ENCODE data around the gene SMC3.

SMC3 gene

GRCh38 chr10:110646417-110647135 is 79.1 kb downstream of the SMC3 start:
- no peak for DNase-seq (ENCODE audit: low read depth in 2 of 2)

DNA sequence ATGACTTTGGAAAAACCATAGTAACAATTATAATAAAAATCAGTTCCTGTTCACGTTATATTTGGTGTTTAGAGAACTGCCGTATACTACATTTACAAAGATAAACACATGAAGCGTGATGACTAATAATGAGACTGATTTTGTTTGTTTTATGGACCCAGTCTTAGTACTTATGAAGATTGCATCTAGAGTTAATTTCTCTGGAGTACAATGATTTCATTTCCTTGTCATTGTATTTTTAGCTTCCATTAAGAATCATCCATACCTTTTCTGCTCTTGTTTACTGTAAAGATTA is 79.6 kb downstream of the SMC3 start:
- DNase-seq (ENCODE audit: low read depth in 2 of 2), result no peak

DNA sequence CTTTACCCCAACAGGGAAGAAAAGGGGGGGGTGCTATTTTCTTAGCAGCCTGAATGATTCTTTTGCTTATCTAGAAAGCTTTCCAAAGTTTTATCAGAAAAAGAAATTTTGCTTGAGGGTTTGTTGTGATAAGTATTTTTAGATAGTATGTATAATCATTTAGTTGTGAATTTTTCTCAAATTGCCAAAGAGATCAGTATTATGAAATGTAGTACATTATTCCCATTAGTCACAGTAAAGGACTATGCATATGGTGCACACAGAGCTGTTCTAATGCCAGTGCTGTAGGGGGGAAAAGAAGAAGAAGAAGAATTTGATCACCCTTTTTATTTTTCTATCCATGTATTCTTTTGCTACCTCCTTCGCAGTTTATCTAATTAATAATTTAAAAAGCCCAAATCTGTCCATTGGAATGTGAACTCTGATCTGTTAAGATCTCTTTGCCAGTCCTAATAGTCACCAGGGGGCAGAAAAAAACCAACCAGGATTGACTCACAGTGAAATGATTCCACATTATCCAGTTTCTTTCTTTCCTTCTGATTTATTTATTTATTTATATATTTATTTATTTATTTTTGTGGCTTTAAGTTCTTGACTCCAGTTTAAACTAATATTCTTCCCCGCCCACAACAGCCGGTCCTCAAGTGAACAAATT is 81.3 kb downstream of the SMC3 start:
- DNase-seq (ENCODE audit: low read depth in 2 of 2), result no peak

GRCh38 chr10:110649347-110650264 is 82.1 kb downstream of the SMC3 start:
- DNase-seq (ENCODE audit: low read depth in 2 of 2), result no peak

GRCh38 chr10:110650265-110650668 is 82.8 kb downstream of the SMC3 start:
- no peak for DNase-seq (ENCODE audit: low read depth in 2 of 2)

DNA sequence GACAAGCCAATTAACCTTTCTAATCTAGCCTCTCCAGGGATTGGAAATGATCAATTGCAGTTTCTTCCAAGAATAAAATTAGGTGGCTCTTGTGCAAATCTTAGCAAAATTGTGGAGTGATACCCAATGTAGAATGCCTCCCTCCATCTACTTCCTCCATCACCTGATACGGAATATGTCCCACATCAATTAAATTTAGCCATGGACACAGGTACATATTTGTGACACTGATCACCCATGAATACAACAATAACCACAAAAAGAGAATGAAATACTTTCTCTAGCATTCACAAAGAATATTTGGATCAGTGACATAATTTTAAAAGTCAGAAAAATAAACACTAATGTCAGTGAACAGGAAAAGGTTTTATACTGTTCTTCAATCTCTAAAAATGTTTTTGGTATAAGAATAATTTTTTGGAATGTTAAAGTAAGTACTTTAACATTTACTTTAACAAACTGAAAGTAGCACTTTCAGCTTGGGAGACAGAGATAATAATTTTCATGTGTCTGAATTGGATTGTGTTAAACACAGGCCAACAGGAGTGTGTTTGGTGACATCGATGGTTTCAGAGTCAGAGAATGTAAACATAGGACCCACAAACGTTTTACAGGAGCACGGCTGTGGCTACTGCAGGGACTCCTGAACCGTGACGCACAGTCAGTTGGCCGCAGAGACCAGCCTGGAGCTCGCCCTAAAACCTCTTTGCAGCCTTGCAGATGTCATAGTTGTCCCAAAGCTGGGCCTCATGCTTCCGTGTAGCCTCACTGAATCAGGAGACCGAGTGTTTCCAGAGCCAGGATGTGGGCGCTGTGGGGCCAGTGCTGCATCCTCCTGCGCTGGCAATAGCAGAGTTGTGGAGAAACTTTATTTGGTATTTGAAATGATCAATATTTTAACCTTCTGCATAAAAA is 83.8 kb downstream of the SMC3 start:
- DNase-seq (ENCODE audit: low read depth in 2 of 2), result no peak

DNA sequence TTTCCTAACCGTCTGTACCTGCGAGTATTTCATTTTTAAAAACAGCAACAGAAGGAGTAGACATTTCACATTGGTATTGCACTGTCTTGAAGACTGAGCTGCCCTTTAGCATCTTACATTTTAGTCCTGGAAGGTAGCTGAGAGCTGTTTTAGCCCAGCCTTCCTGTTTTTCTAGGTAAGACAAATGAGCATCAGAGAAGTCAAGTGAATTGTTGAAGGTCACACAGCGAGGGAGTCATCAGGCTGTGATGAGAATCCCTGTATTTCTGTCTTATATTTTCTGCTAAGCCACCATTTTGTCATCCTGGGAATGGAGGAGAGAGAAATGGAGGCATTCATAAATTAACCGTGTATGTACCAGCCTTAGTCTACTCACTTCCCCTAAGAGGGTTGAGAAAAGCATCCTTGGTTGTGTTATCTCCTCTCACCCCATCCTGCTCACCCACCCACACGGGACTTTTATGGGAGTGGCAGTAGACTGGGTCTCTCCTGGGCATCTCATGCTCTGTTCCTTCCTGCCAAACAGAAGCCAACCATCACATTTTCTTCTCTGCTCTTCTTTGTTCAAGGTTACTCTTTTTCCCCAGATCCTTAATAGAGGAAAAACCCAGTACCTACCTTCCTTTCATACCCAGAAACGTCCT is 85.1 kb downstream of the SMC3 start:
- DNase-seq (ENCODE audit: low read depth in 2 of 2), result no peak

All from activated CD8-positive, alpha-beta memory T cell treated with anti-CD3 and anti-CD28 coated beads for 4 hours (primary cell).